ENCODE results near the gene TBC1D19.
A peak's percentile ranks its signal among the peaks of the same experiment; 100 is the strongest.

TBC1D19 gene

DNA sequence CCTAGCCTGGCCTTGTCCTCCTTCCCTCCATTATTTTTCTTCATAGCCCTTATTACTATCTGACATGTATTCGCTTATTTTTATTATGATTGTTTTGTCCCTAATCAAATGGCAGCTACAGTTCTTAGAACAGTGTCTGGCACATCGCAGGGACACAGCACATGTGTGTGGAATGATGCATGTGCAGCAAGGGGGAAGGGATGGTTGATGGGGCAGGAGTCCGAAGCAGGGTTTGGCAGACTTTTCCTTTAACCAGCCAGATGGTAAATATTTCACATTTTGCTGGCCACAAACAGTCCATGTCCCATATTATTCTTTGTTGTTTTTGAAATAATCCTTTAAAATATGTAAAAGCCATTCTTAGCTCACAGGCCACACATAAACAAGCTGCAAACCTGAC lies 148.5 kb downstream of the TBC1D19 start:
- DNase-seq (ENCODE audit: low read depth in 2 of 2): no peak

DNA sequence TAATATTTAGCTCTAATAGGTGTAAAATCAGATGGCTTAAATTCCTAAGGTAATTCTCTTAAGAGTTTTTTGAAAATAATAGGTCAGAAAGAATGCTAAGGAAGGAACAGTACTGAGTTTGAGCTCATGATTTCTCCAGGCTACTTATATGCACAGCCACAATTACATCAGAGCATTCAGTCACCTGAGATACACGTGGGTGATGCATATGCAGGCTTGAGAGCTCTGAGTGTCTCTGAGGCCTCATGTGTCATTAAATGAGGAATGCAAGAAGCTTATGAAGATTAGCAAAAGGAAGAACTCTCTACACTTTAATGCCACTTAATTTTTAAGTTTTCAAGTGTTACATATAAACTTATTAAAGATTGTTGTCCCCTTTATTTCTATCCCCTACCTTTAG lies 152.7 kb downstream of the TBC1D19 start:
- DNase-seq (ENCODE audit: low read depth in 2 of 2): no peak

DNA sequence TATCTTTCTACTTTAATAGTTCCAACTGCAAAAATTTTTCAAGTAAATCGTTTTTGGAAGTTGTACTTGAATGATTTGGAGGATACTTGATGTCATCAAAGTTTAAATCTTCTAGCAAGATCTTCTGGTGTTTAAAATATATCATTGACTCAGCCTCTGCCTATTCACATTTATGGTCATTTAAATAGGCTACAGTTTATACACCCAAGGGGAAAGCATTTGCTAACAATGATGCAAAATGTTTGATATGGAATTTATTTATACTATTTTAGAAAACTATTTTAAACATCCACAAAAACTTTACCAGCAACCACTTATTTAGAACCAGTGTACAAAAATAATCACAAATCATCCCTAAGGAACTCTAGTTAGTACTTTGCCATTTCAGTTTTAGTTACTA lies 153.5 kb downstream of the TBC1D19 start:
- DNase-seq (ENCODE audit: low read depth in 2 of 2): no peak

DNA sequence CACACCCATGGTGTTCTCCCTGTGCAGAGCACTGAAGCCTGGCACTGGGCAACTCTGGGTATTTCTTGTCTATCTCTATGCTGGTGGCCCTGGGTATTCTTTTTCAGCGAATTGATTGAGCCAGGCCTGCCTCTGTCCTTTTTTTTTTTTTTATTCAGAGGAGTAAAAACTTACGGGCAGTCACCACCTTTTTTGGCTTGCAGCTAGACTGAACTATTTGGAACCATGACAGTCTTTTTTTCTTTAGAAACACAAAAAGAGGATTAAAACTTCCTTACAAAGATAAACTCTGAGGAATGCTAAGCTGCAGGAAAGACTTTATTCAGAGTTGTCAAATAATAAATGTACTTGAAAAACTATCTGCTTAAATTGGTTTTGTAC lies 157.6 kb downstream of the TBC1D19 start:
- DNase-seq (ENCODE audit: low read depth in 2 of 2): no peak

DNA sequence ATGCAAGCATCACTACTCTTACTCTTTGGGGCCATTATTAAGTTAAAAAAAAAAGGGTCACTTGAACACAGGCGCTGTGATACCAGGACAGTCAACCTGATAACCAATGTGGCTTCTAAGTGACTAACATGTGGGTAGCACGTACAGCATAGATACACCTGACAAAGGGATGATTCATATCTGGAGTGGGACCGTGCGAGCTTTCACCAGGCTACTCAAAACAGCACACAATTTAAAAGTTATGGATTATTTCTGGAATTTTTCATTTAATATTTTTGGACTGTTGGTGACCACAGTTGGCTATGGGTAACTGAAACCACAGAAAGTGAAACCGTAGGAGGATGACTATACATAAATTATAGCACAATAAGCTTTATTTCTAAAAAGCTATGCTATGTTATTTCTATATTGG lies 162.9 kb downstream of the TBC1D19 start:
- no peak for DNase-seq (ENCODE audit: low read depth in 2 of 2)

DNA sequence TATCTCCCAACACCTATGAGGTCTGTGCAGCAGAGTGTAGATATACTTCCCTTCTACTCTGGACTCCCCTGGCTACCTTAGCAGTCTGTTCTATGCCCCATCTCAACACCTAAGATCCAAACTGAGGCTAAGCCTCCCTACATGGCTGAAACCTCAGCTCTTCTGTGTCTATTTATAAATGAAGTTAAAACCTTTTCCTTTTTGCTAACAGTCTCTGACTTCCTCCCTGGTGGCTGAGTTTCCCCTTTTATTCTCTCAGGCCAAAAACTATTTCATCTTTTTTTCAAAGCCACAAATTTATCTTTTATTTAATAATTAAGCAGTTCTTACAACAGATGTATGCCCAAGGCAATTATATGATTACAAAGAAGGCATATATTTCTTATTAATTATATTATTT lies 164.9 kb downstream of the TBC1D19 start:
- DNase-seq (ENCODE audit: low read depth in 2 of 2): no peak

DNA sequence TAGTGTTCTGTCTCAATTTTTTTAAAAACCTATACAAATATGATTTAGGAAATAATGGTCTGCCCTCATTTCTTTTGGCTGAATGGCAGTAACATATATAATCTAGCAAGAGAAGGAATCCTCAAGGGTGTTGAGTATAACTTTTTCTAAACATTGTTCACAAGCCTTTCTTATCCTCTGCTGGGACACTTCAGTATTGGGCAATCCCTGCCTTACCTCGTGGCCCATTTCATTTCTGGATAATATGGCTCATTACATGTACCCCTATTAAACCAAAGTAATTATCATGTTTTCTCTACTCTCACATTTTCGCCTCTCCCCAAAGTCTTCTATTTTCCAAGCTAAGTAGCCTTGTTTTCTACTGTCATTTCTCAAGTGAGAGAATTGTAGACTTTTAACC lies 166.0 kb downstream of the TBC1D19 start:
- no peak for DNase-seq (ENCODE audit: low read depth in 2 of 2)

DNA sequence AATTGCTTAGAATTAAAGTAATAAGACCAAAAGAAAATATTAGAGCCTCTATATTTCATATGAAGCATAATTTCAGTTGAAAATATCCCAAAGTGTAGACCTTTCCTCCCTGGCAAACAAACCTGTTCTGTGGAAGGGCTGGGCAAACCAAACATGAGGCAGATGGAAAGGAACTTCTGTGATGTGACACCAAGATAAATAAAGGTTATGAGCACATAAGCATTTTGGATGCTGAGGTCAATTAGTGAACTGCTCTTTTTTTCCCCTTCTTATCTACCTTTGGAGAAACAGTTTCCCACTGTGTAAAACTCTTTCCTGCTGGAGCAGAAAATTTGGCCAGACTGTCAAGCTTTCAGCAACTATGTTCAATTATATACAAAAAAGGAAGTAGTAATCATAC lies 167.1 kb downstream of the TBC1D19 start:
- DNase-seq (ENCODE audit: low read depth in 2 of 2): no peak

DNA sequence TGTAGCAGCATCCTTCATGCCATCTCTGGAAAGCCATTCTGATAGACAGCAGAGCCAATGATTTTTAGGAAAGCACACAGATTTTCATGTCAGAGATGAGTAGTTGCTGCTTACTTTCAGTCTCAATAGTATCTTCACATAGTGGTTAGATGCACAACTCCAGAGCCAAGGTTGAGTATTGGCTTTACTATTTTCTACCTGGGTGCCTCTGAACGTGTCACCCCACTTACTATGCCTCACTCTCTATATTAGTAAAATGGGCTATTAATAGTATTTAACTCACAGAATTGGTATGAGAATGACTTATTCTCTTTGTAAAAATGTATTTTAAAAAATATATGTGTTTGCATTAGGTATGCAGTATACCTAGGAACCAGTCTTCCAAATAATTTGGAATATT lies 168.0 kb downstream of the TBC1D19 start:
- no peak for DNase-seq (ENCODE audit: low read depth in 2 of 2)

DNA sequence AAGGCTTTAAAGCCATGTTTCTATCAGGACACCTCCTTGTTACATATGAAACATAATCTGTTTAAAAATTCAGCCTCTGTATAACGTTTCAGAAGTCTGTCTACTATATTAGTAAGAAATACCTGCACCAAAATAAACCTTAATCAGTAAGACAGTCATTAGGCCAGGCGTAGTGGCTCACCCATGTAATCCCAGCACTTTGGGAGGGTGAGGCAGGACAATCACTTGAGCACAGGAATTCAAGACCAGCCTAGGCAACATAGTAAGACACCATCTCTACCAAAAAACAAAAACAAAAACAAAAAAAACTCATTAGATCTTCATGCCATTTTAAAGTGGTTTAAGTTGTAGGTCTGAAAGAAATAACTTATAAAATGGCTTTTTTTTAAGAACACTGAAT lies 169.3 kb downstream of the TBC1D19 start:
- DNase-seq (ENCODE audit: low read depth in 2 of 2): no peak

DNA sequence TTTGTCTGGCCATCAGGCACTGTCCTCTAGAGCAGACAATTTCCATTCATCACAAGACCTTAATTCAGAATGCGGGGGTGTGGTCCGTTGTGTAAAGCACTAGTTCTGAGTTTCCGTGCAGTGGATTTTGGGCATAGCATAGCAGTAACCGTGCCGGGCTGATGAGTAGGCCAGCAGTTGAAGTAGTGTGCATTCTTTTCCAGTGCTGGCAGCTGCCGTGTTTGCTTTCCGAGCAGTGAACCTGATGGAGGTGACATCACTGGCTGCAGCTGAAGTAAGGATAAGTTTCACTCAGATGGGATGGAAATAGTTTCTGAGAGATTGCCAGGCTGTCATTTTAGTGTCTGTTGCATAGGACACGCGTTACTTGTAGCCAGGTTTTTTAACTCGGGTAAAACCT lies 169.7 kb downstream of the TBC1D19 start:
- no peak for DNase-seq (ENCODE audit: low read depth in 2 of 2)

DNA sequence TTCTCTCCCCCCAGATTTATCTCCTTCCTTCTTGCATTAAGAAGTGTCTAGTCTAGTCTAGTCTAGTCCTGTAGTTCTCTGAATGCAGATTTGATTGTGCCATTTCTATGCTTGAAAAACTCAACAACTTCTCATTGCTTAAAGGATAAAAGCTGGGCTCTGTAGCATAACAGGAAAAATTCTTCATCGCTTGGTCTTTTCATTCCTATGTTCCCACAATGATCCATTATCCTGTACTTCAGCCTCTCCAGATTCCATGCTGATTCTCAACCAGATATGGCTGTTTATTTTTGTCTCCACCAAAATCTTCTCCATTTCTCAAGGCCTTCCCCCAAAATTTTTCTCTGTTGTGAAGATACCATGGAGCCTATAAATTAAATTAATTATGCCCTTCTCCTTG lies 173.9 kb downstream of the TBC1D19 start:
- no peak for DNase-seq (ENCODE audit: low read depth in 2 of 2)

DNA sequence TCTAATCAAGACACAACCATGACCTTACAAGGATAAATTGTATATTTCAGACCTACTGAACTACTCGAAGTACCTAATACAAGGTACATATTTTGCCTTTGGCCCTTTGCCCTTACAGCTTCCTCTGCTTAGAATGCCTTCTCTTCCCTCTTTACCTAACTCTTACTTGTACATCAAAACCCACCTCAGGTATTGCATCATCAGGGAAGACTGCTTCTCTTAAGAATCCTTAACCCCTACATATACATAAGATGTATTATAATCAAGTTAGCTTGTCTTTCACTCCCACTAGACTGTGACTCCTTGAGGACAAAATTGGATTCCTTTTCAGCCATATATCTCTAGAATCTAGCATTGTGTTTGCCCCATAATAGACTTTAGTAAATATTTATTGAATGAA lies 175.0 kb downstream of the TBC1D19 start:
- DNase-seq (ENCODE audit: low read depth in 2 of 2): no peak

DNA sequence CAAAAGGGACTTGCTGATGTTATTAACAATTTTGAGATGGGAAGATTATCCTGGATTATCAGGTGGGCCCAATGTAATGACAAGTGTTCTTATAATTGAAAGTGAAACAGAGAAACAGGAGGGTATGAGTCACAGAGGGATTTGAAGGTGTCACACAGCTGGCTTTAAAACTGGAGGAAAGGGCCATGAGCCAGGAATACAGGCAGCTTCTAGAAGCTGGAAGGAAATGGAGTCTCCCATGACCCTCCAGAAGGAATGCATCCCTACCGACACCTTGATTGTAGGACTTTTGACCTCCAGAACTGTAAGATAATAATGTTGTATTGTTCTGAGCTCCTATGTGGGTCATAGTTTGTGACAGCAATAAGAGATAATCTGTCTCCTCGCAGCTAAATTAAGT lies 178.8 kb downstream of the TBC1D19 start:
- no peak for DNase-seq (ENCODE audit: low read depth in 2 of 2)

DNA sequence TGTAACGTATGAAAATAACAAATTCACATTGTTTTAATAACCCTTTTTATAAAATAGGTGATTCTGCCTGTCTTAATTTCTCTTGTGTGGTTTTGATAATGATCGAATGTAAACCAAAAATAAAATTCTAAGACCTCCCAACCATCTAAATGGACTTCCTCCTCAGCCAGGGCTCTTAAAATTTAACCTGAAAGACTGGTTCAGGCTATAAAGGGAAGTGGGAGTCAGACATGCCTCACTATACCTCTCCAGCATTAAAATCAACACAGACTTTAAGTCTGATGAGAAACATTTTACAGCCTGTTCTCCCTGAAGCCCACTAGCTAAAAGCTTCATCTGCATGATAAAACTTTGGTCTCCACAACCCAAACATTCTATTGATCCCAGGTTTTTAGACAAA lies 179.2 kb downstream of the TBC1D19 start:
- DNase-seq (ENCODE audit: low read depth in 2 of 2): no peak

DNA sequence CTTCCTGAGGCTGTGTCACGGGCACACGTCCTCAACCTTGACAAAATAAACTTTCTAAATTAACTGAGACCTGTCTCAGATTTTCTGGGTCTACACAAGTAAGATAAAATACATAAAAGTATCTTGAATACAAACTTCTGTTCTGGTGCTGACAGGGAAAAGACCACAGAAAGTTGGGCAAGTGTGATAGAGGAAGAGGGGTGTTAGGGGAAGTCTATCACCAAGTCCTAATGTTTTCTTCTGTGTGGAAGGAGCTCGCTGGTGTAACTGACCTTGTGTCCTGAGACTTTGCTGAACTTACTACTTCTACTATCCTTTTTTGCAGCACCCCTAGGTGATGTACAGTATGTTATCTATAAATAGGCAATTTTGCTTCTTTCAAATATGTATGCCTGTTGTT lies 179.8 kb downstream of the TBC1D19 start:
- DNase-seq (ENCODE audit: low read depth in 2 of 2): no peak

DNA sequence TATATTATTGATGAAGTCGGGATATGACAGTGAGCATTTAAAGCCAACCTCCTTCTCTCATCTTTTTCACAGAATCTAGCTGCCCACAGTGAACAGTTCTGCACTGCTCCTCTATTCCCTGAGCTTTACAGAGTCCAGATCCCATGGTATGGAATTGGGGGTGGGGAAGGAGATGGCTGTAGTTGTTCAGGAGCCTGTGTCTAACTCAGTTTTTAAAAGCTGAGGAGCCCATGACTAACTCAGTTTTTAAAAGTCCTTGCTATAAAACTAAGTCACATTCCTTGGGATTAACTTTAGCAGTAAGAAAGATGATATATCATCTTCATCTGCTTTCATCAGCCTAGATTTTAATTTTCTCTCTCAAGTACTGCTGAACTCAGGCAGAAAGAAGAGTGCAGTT lies 180.3 kb downstream of the TBC1D19 start:
- peak in 1 of 2 experiments; percentile 18 for DNase-seq (ENCODE audit: low read depth in 2 of 2)

DNA sequence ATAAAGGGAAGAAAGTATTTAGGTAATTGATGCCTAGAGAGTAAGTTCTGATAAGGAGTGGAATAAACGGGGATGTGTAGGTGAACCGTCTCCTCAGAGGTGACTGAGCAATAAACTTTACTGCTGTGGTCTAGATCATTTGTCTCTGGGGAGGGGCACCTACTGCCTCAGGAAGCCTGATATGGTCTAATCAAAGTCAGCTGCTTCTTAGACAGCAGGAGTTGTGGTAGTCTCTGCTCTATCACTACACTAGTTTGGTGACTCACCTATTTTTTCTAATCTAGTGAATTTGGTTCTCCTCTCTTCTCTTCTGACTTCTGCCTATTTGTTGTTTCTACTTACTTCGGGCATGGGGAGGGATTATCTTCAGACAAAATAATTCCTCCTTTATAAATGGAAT lies 181.6 kb downstream of the TBC1D19 start:
- DNase-seq (ENCODE audit: low read depth in 2 of 2): no peak

DNA sequence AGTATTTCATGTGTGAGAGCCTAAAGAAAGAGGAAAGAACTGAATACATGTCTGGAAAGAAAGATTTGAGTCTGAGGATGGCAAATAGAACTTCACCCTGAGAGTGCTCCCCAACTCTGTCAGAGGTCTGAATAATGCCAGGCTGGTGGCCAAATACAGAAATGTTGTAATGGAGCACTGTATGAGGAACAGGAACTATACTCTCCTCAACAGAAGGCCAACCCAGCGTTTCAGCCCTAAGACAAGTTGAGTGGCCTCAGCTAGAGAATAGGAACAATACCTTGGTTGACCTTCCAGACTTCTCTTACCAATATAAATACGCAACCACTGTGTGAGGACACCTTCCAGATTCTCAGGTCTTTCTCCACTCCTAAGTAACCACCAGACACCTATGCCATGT lies 182.3 kb downstream of the TBC1D19 start:
- no peak for DNase-seq (ENCODE audit: low read depth in 2 of 2)

DNA sequence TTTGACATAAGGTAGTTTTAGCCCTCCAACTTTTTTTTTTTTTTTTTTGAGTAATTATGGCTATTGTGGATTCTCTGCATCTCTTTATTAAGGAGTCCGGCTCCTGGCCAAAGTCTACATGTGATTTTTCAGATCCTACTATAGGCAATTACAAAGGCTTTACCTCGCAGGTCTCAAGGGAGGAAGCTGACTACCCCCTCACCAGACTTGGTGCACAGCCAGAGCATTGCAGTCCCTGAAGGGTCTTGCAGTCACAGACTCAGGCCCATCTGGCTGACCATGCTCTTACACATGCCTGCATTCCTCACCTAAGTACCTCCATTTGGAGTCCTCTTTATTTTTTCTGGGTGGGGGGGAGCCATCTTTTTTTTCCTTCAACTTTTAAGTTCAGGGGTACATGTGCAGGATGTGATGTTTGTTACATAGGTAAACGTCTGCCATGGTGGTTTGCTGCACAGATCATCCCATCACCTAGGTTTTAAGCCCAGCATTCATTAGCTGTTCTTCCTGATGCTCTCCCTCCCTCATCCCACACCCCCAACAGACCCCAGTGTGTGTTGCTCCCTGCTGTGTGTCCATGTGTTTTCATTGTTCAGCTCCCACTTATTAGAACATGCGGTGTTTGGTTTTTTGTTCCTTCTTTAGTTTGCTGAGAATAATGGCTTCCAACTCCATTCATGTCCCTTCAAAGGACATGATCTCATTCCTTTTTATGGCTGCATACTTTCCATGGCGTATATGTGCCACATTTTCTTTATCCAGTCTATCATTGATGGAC lies 188.4 kb downstream of the TBC1D19 start:
- DNase-seq (ENCODE audit: low read depth in 2 of 2): no peak

DNA sequence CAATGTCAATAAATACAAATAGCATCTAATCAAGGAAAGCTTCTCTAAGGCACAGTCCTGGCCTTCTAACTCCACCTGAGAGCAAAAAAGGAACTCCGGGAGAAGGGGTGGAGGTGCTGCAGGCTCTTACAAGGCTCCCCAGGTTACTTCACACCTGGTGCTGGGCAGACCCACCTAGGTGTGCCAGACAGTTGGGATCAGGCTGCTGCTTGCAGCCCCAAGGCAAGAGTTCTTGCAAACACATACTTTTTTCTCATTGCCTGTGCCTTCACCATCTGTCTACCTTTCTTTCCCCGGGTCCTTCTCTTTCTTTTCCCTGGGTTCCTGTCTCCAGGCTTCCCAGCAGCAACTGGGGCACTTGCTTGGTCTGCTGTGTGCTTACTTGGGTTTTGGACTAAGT lies 195.3 kb downstream of the TBC1D19 start:
- DNase-seq (ENCODE audit: low read depth in 2 of 2): no peak

DNA sequence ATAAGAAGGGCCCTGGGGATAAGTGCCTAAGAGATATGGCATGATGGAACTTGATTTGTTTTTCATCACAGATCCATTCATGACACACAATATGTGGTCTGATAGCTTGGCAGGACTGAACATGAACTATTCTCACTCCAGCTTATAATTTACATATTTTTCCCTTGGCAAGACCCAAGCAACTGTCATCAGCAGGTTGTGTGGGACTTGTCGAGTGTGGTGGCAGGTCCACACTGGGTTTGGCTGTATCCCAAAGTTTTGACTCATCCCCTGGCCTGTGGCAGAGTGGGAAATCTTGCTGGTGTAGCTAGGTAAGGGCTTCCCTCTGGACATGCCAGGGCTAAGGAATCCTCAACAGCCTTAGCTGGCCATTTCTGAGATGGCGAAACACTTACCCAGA lies 195.8 kb downstream of the TBC1D19 start:
- no peak for DNase-seq (ENCODE audit: low read depth in 2 of 2)

DNA sequence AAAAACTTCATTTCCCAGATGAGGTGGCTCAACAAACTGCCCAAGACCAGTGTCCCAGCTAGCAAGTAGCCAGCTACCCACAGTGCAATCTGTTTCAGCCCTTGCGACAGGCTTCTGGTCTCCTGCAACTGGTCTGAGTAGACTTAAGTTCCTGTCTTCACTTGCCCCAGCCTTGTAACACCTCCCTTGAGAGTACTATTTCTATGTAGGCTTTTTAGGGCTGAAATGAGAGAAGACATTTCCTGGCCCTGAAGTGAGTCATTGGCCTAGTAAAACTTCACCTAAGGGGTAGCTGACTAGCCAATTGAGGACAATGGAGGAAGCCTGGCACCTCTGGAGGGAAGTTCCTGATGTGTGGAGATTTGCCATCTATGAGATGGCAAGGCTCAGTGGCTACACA lies 196.7 kb downstream of the TBC1D19 start:
- peak in 1 of 2 experiments; percentile 11 for DNase-seq (ENCODE audit: low read depth in 2 of 2)

DNA sequence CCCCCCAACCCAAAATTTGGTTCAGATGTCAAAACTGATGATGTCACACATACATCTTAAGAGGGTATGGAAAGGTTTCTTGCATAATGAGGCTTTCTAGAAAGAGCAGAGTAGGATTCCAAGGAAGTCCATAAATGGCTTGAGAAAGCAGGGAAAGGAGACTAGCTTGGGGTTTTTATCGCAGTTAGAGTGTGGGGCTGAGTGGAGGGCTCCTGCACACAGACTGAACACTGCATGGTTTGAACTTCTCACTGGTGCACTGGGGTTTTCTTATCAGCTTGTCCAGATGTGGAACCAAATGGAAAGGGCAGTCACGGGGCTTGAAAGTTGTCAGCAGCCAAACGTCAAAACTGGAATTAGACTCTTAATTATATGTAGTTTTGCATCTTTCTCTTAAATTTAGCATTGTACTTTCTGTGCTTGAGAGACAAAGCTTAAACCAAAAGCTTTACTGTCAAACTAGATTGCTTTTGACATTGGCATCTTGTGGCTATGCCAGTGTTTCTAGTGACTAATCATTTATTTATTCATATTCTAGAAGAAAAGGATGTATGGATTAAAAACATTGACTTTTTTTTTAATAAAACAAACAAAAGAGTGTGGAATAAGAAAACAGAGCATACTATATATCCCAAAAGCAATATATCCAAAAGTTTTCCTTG lies 198.4 kb downstream of the TBC1D19 start:
- no peak for DNase-seq (ENCODE audit: low read depth in 2 of 2)
